ENCODE results near the gene SURF2. TPM values are rescaled to one million over a fixed set of nuclear protein-coding genes. Genes with fewer than 3 reads are reported as not detected.
"Not testable (repeated sequence)": the region's sequence is repeated elsewhere in the genome, so short reads cannot be mapped to it uniquely, and the experiment has no call there.

The SURF2 gene
- total RNA-seq, 1 experiment from 2014 or later: 39.5 TPM

GRCh38 chr9:133389025-133389557 lies 32.7 kb downstream of the SURF2 start:
- intact Hi-C loops (cut with micrococcal nuclease): no loop called here
- Mint-ChIP-seq H3K27ac (ENCODE audit: low read depth, unreplicated experiment) (no peak overlapping the region), H3K9me3 (ENCODE audit: unreplicated experiment) (no peaks in the 10 kb centered on the region), H3K4me1 (ENCODE audit: insufficient read depth, unreplicated experiment) (no peaks in the 10 kb centered on the region), H3K4me3 (ENCODE audit: unreplicated experiment) (no peak overlapping the region), H3K36me3 (ENCODE audit: insufficient read depth, unreplicated experiment) (no peaks in the 10 kb centered on the region), H3K27me3 (ENCODE audit: insufficient read depth, unreplicated experiment) (no peaks in the 10 kb centered on the region)
- no peak for TF ChIP-seq CTCF (IDR thresholded peaks at IDR 0.05; ENCODE audit: unreplicated experiment)
- no peak for DNase-seq (ENCODE audit: unreplicated experiment)
- POLR2A ChIA-PET: no interaction called here
- no TSS peak for BruUV-seq (replicated peaks)
- CTCF ChIA-PET: interaction anchor here (0.9 to 1.3 kb wide), 3 partner anchors 15 to 203 kb away, joined by 3 read pairs; no protein-coding TSS in a partner anchor

- no peak for TF ChIP-seq CTCF (IDR thresholded peaks at IDR 0.05; ENCODE audit: unreplicated experiment)
- ChIA-PET POLR2A (no interaction called here), CTCF (interaction anchor here (0.9 to 1.3 kb wide), 3 partner anchors 15 to 204 kb away, joined by 3 read pairs; no protein-coding TSS in a partner anchor)
- Mint-ChIP-seq H3K36me3 (ENCODE audit: insufficient read depth, unreplicated experiment) (no peaks in the 10 kb centered on the region), H3K27ac (ENCODE audit: low read depth, unreplicated experiment) (no peak overlapping the region), H3K27me3 (ENCODE audit: insufficient read depth, unreplicated experiment) (peaks cover 3% of the 10 kb centered on the region), H3K4me1 (ENCODE audit: insufficient read depth, unreplicated experiment) (no peaks in the 10 kb centered on the region), H3K4me3 (ENCODE audit: unreplicated experiment) (no peak overlapping the region), H3K9me3 (ENCODE audit: unreplicated experiment) (no peaks in the 10 kb centered on the region)
- BruUV-seq (replicated peaks): no TSS peak
- no peak for DNase-seq (ENCODE audit: unreplicated experiment)
- intact Hi-C loops (cut with micrococcal nuclease): no loop called here
Observed at GRCh38 chr9:133389562-133389961, 33.2 kb downstream of the SURF2 start.

GRCh38 chr9:133390713-133391112 lies 34.4 kb downstream of the SURF2 start:
- no peak overlapping the region for H3K4me3 Mint-ChIP-seq (ENCODE audit: unreplicated experiment)

GRCh38 chr9:133391449-133391848 lies 35.1 kb downstream of the SURF2 start:
- DNase-seq (ENCODE audit: unreplicated experiment); H3K27ac Mint-ChIP-seq (ENCODE audit: low read depth, unreplicated experiment); CTCF ChIA-PET; BruUV-seq (replicated peaks); intact Hi-C loops (cut with micrococcal nuclease); POLR2A ChIA-PET; H3K4me3 Mint-ChIP-seq (ENCODE audit: unreplicated experiment); H3K9me3 Mint-ChIP-seq (ENCODE audit: unreplicated experiment); H3K36me3 Mint-ChIP-seq (ENCODE audit: insufficient read depth, unreplicated experiment); H3K4me1 Mint-ChIP-seq (ENCODE audit: insufficient read depth, unreplicated experiment): not testable (repeated sequence)
- H3K27me3 Mint-ChIP-seq (ENCODE audit: insufficient read depth, unreplicated experiment): peaks cover 22% of the 10 kb centered on the region

More at GRCh38 chr9:133390713-133391112, 34.4 kb downstream of the SURF2 start:
- DNase-seq (ENCODE audit: unreplicated experiment): no peak
- Mint-ChIP-seq H3K27me3 (ENCODE audit: insufficient read depth, unreplicated experiment) (peaks cover 15% of the 10 kb centered on the region), H3K36me3 (ENCODE audit: insufficient read depth, unreplicated experiment) (no peaks in the 10 kb centered on the region), H3K27ac (ENCODE audit: low read depth, unreplicated experiment) (no peak overlapping the region), H3K9me3 (ENCODE audit: unreplicated experiment) (no peaks in the 10 kb centered on the region), H3K4me1 (ENCODE audit: insufficient read depth, unreplicated experiment) (no peaks in the 10 kb centered on the region)
- intact Hi-C loops (cut with micrococcal nuclease): no loop called here
- POLR2A ChIA-PET: no interaction called here
- no peak for TF ChIP-seq CTCF (IDR thresholded peaks at IDR 0.05; ENCODE audit: unreplicated experiment)
- CTCF ChIA-PET: interaction anchor here (0.6 kb wide), 1 partner anchor 363 kb away, joined by 3 read pairs; no protein-coding TSS in a partner anchor
- no TSS peak for BruUV-seq (replicated peaks)

- H3K36me3 Mint-ChIP-seq (ENCODE audit: insufficient read depth, unreplicated experiment); H3K4me1 Mint-ChIP-seq (ENCODE audit: insufficient read depth, unreplicated experiment); H3K27ac Mint-ChIP-seq (ENCODE audit: low read depth, unreplicated experiment); H3K4me3 Mint-ChIP-seq (ENCODE audit: unreplicated experiment); DNase-seq (ENCODE audit: unreplicated experiment); BruUV-seq (replicated peaks); POLR2A ChIA-PET; H3K9me3 Mint-ChIP-seq (ENCODE audit: unreplicated experiment); CTCF ChIA-PET; intact Hi-C loops (cut with micrococcal nuclease): not testable (repeated sequence)
- peaks cover 30% of the 10 kb centered on the region for H3K27me3 Mint-ChIP-seq (ENCODE audit: insufficient read depth, unreplicated experiment)
Observed at GRCh38 chr9:133392308-133392707, 36.0 kb downstream of the SURF2 start.

Measured in MCF 10A (cell line).